ENCODE results near the gene LRRC28. TPM values are rescaled to one million over a fixed set of nuclear protein-coding genes. Genes with fewer than 3 reads are reported as not detected.

Gene LRRC28
- total RNA-seq, 1 experiment from 2014 or later = 21.4 TPM

- TF ChIP-seq REST (IDR thresholded peaks at IDR 0.05; ENCODE audit: low read depth) (no peak), MAX (IDR thresholded peaks at IDR 0.05) (no peak), SRF (IDR thresholded peaks at IDR 0.05; ENCODE audit: low read depth) (no peak), TCF7L2 (IDR thresholded peaks at IDR 0.05; ENCODE audit: borderline replicate concordance, extremely low read depth, insufficient read depth, insufficient read length) (no peak), CBX3 (IDR thresholded peaks at IDR 0.05; ENCODE audit: low read depth) (no peak)
Observed at GRCh38 chr15:99361545-99362185, 110.4 kb downstream of the LRRC28 start (continued).

GRCh38 chr15:99365242-99365641, 114.0 kb downstream of the LRRC28 start:
- H3K27ac ChIP-seq (ENCODE audit: low read depth, low read length) = no peak overlapping the region
- DNase-seq (ENCODE audit: low read depth, low spot score) (no peak), ATAC-seq (no peak)
- no peak overlapping the region for H3K4me3 ChIP-seq (replicated peaks in 1 of 2; ENCODE audit: low read depth in 1 of 2, low read length in 2 of 2)
- no peaks in the 10 kb centered on the region for H4K20me1 ChIP-seq (ENCODE audit: insufficient read depth)
- ChIA-PET CTCF (no interaction called here), POLR2A (no interaction called here), RAD21 (ENCODE audit: low non-redundant PET in 1 of 2, low total read pairs in 2 of 2, uncharacterized antibody in 2 of 2, unreplicated experiment in 2 of 2) (no interaction called here)
- intact Hi-C loops (cut with micrococcal nuclease) = no loop called here
- no peaks in the 10 kb centered on the region for H3K9me3 ChIP-seq (ENCODE audit: control insufficient read depth in 1 of 2, insufficient read depth in 1 of 2, low read depth in 1 of 2, low read length in 2 of 2)
- no TSS peak for BruUV-seq (replicated peaks)
- no peaks in the 10 kb centered on the region for H3K9me2 ChIP-seq (ENCODE audit: insufficient read depth)
- H2AFZ ChIP-seq (ENCODE audit: low read depth, low read length, poor library complexity, severe bottlenecking) = no peak overlapping the region
- H3K4me1 ChIP-seq (ENCODE audit: control insufficient read depth in 1 of 2, insufficient read depth in 2 of 2, low read length in 2 of 2) = no peaks in the 10 kb centered on the region
- no peak for TF ChIP-seq REST (IDR thresholded peaks at IDR 0.05; ENCODE audit: low read depth)
- no peak for TF ChIP-seq ELF1 (IDR thresholded peaks at IDR 0.05; ENCODE audit: borderline replicate concordance, low read depth)
- TF ChIP-seq POLR2AphosphoS5 (IDR thresholded peaks at IDR 0.05; ENCODE audit: low read depth, low read length) = no peak
- no peak for TF ChIP-seq ZFX (IDR thresholded peaks at IDR 0.05)
- TF ChIP-seq EGR1 (IDR thresholded peaks at IDR 0.05; ENCODE audit: low read depth) = no peak
- no peak for TF ChIP-seq CBX3 (IDR thresholded peaks at IDR 0.05; ENCODE audit: low read depth)
- TF ChIP-seq SP1 (IDR thresholded peaks at IDR 0.05; ENCODE audit: low read depth) = no peak
- TF ChIP-seq JUND (IDR thresholded peaks at IDR 0.05) = no peak
- no peak for TF ChIP-seq YY1 (IDR thresholded peaks at IDR 0.05; ENCODE audit: extremely low read depth, insufficient replicate concordance, low read depth, low read length)
- TF ChIP-seq ZBTB33 (IDR thresholded peaks at IDR 0.05; ENCODE audit: extremely low read depth, insufficient replicate concordance, low read length) = no peak
- TF ChIP-seq FOSL1 (IDR thresholded peaks at IDR 0.05; ENCODE audit: low read depth) = no peak
- H3K27me3 ChIP-seq (ENCODE audit: insufficient read depth, low read length) = no peaks in the 10 kb centered on the region
- no peak overlapping the region for H3K9ac ChIP-seq (ENCODE audit: low read length)
- H3K79me2 ChIP-seq (ENCODE audit: insufficient read depth, low read length) = no peaks in the 10 kb centered on the region
- H3K4me2 ChIP-seq (ENCODE audit: low read length) = no peak overlapping the region
- H3K36me3 ChIP-seq (ENCODE audit: control insufficient read depth in 1 of 2, insufficient read depth in 2 of 2, low read length in 2 of 2) = no peaks in the 10 kb centered on the region

Data from HCT116 (cell line).